Left renal pelvis (tissue), 4 donors: ENCODE measurements around the gene STK40. TPM values are rescaled to one million over a fixed set of nuclear protein-coding genes. Genes with fewer than 3 reads are reported as not detected.
A peak's percentile ranks its signal among the peaks of the same experiment; 100 is the strongest.

ENCODE experiments used
- DNase-seq, 4 donors: peaks; one replicate each; pipeline ENCODE4 v3.0.0-alpha.2; 2013; ENCODE audit warnings: low read depth in 4 of 4, low spot score in 3 of 4
- polyA plus RNA-seq, 4 donors: library from polyadenylated mRNA; unstranded; fragments of 120-200 nt; gene quantifications; one replicate each; pipeline ENCODE4 v1.2.1, GENCODE V29; 2013; ENCODE audit not compliant: insufficient read length in 4 of 4

Gene STK40
- polyA plus RNA-seq, 4 donors = 31.5 to 44.7 (median 41.1) TPM

DNA sequence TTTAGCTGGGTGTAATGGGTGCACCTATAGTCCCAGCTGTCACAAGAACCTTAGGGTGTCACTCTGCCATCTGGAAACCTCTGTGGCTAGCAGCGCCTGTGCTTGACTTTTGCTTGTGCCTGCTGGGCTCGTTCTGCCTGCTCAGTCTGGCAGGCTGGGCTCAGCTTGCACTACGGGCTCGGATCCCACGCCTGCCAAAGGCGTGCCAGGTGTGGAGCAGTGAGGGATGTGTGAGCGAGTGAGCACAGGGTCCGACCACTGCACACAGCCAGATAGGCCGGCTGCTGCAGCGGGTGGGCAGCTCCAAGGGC lies 14.7 kb upstream of the STK40 start:
- no peak for DNase-seq

DNA sequence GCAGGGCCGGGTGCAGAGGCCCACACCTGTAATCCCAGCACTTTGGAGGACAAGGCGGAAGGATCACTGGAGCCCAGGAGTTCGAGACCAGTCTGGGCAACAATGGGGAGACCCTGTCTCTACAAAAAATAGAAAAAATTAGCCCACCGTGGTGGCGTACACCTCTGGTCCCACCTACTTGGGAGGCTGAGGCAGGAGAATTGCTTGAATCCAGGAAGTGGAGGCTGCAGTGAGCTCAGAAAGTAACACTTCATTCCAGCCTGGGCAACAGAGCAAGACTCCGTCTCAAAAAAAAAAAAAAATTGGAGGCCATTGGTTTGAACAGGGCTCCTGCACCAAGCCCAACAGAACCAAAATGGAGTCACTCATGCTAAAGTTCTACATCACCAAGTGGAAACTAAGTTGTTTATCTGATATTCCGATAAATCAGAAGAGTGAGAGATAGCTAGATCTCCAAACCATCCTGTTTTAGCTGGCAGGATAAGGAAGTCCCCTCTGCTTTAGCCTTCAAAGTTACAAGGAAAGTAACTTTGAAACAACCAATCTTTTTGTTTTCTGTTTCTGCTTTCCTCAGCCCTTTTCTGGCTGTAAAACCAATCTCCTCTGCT lies 12.8 kb upstream of the STK40 start:
- DNase-seq = no peak

DNA sequence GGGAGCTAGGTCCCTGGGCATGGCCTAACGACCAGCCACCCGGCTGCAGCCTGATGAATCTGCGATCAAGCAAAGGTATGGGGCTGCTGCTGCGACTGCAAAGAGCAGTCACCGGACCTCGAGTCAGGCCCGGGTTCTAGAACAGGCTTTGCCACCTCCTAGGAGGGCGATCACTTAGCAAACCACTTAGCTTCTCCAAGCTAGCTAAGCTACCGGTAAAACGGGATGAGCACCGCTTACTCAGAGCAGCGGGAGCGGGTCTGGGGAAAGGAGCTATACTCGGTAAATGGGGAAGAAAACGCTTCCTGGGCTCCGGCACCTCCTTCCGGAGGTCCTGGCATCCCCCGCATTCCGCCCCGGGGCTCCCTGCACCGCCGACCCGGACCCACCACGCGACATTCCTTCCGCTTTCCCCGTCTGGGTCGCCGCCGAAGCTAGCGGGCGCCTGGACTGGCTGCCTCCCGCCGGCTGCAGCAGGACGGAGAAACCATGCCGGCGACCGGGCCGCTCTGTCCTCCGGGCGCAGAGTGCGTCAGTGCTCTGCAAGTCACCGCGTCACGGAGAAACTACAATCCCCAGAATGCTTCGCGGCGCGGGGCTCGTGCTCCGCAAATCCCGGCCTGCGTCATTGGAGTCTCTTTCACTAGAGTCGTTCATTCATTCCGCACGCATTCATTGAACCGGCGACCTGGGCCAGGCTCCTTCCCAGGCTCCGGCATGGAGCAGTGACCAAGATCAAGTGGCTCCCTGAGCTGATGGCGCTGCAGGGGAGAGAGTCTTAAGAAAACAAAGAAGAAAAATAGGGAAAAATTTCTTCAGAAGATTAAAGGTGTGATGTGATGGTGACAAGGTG lies 11.9 kb upstream of the STK40 start, which contains the start of gene LSM10:
Gene LSM10 (minus strand): TSS at position 531 of the 853 bp plus-strand sequence. CDS start 3,779 bp downstream, outside the sequence.
- DNase-seq = peak in 3 of 4 donors; percentile 80 to 92 (median 87)

DNA sequence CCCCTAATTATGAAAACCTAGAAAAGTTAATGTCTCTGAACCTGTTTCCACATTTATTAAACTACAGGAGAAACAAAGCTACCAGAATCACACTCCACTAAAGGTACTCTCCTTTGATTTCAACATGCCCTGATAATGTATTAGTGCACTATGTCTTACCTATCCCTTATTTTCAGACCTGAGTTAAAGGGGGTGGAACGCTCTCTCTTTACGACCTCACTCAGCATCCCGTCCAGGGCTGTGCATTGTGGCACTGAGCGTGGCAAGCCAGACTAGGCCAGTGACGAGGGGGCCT lies 11.3 kb upstream of the STK40 start:
- DNase-seq = no peak

DNA sequence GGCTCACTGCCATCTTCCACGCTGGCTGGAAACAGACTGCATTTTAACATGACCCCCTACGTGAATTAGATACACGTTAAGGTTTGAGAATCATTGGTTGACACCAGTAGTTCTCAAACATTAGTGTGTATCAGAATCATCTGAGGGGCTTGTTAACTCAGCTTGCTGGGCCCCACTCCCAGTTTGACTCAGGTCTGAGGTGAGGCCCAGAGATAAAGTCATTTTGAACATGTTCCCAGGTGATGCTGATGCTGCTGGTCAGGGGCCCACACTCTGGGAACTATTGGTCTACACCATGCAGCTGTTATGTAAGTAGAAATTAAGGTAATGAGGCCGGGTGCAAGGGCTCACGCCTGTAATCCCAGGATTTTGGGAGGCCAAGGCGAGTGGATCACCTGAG lies 10.6 kb upstream of the STK40 start:
- DNase-seq = no peak

DNA sequence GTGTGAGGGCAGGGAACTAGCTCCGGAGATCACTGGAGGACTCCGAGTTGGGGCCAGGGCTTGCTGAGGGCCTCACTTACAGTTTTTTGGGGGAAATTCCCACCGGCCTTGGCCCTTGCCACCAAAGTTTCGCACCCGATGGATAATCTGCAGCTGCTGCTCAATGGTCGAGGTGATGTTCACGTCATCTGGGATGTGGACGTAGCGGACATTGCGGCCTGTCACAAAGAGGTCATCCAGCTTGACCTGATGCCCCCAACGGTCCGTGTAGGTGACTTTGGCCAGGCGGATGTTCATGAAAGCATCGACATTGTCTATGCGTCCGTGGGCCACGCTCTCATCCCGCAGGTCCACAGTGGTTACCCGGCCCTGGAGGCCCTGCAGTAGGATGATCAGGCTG lies 8.0 kb upstream of the STK40 start:
- no peak for DNase-seq

GRCh38 chr1:36392836-36393235 lies 7.1 kb upstream of the STK40 start:
- DNase-seq = no peak

- no peak for DNase-seq
Measured at GRCh38 chr1:36391271-36391670, 5.5 kb upstream of the STK40 start.

GRCh38 chr1:36390411-36390810 lies 4.7 kb upstream of the STK40 start:
- no peak for DNase-seq

DNA sequence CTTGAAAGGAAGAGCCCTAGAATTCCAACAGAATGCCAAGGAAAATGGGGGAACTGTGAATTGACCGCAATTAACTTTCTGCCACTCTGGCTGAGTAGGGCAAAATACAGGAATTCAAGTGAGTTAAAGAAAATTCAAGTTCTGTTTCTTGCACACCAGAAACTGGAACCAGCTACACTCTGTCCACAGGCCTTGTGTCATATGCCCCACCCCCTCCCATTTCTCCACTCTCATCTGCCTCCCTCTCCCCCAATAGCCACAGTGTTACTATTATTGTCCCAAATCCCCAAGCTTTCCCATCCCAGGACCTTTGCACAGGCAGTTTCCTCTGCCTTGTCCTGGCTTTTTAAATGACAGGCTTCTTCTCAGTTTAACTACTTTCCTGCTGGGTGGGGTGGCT lies 4.3 kb upstream of the STK40 start:
- no peak for DNase-seq

- DNase-seq = no peak
Measured at GRCh38 chr1:36389261-36389660, 3.5 kb upstream of the STK40 start.

DNA sequence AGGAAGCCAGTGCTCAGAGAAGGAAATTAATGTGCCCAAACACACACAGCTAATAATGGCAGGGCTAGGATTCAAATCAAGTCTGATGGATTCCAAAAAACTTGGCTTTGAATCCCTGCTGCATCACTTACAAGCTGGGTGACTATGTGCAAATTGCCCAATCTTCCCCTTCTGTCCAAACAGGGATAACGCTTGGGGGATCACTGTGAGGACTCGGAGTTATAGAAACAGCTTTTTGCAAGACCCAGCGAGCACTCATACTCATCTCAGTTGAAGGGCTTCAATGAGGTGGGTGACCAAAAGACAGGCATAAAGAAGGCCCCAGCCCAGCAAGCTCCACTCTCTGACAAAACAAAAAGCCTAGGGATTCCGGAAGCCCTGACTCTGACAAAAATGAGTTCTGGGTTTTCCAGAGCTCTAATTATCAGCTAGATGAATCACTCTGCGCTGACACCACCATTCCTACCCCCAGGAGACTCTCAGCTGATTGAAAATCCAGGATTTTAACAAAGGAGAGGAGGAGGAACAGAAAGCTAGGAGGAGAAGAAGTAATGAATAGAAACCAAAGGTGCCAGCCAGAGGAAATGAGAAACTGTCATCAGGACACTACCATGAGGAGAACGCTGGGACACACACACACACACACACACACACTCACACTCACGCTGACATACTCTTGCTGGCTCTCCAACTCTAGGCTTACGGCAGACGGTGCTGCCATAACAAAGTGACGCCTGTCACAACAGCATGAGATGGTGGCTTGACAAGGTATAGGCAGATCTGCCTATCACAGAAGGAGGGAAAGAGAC lies 1.6 kb upstream of the STK40 start:
- DNase-seq = no peak

- no peak for DNase-seq
Measured at GRCh38 chr1:36386265-36387140, 779 bp upstream of the STK40 start.

DNA sequence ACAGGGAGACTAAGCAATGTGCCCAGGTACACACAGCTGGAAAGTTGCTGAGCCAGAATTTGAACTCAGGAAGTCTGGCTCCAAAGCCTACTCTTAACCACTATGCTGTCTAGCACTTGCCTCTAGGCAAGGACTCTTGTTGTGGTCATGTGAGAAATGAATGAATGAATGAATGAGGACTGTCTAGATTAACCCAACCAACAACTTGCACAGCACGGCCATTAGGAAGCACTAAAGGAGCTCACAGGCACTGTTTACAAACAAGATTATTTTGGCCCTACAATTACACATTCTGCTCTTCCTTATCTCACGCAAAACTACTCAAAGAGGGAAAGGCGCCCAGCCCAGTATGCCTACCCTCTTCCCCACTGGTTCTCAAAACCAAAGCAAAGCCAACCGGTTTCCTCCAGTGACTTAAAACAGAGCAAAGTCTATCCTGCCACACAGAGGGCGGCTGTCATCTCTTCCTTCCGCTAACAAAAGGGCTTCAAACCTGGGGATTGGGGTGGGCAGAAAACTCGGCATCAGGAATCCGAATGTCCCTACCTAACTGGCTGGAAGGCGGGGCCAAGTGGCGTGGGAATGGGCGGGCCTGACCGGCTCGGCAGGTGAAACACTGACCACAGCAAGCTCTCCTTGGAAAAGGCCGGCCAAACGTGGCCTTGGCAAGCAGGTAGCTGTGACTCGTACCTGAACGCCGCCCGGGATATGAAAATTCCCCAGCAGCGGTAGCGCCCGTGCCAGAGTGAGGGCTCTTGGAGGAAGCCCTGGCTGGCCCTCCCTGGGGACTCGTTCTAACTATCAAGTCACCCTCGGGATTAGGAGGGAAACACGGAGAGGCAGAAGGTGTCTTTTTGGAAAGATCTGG lies 948 bp downstream of the STK40 start:
- no peak for DNase-seq

GRCh38 chr1:36383240-36383639 lies 2.5 kb downstream of the STK40 start:
- DNase-seq = no peak

DNA sequence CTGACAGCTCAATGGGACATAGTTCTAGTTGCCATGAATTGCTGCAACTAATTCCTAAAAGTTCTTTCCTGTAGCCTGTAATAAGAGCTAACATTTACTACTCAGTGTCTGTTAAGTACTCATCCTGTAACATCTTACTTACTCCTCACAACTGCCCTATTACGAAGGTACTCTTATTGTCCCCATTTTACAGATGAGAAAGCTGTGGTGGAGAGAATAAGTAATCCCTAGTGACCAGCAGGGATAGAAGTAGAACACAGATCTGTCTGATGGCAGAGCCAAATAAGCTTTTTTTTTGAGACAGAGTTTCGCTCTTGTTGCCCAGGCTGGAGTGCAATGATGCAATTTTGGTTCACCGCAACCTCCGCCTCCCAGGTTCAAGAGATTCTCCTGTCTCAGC lies 3.1 kb downstream of the STK40 start:
- DNase-seq = no peak

DNA sequence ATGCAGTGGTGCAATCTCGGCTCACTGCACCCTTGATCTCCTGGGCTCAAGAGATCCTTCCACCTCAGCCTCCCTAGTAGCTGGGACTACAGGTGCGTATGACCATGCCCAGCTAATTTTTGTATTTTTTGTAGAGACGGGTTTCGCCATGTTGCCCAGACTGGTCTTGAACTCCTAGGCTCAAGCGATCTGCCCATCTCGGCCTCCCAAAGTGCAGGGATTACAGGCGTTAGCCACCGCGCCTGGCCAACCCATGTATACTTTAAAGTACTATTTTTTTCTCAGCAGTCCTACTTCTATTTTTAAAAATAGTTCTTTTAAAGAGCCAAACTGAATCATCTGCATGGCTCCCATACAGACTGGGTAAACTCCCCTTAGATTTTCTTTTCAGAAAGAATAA lies 3.5 kb downstream of the STK40 start:
- DNase-seq = no peak

DNA sequence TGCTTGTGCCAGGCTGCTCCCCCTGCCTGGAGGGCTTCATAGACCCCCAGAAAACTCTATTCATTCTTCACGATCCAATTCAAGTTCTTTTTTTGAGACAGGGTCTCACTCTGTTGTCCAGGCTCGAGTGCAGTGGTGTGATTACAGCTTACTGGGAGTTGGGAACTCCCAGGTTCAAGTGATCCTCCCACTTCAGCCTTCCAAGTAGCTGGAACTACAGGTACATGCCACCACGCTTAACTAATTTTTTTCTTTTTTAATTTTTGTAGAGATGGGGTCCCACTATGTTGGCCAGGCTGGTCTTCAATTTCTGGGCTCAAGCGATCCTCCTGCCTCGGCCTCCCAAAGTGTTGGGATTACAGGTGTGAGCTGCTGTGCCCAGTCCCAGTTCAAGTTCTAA lies 4.3 kb downstream of the STK40 start:
- DNase-seq = no peak

- DNase-seq = no peak
Measured at GRCh38 chr1:36380782-36381181, 4.9 kb downstream of the STK40 start.

- DNase-seq = no peak
Measured at GRCh38 chr1:36380143-36380619, 5.5 kb downstream of the STK40 start.
